PC-9 (cell line): ENCODE measurements around the gene SLC1A7. TPM values are rescaled to one million over a fixed set of nuclear protein-coding genes. Genes with fewer than 3 reads are reported as not detected.

Experiments used
- BruUV-seq: library from RNA; stranded (reverse); fragments of 400-500 nt; replicated peaks from 2 replicates; lab custom pipeline; 2021; lab: Mats Ljungman, UMichigan
- CTCF ChIA-PET: fragments of 300-600 bp; sonication (Branson Sonifier 250); formaldehyde crosslinking; loops from one replicate; lab custom pipeline; 2022; ENCODE audit warnings: antibody characterized with exemption; lab: Charles Lee
- POLR2A ChIA-PET: fragments of 300-600 bp; sonication (Branson Sonifier 250); formaldehyde crosslinking; loops from one replicate; lab custom pipeline; 2022; ENCODE audit warnings: antibody characterized with exemption; ENCODE audit not compliant: unreplicated experiment; lab: Charles Lee
- DNase-seq, 2 experiments: peaks; one replicate each; pipeline versions ENCODE4 v3.0.0 to v3.0.0-alpha.2; 2015 to 2022; ENCODE audit warnings: mixed read lengths in 1 of 2
- H2AFZ ChIP-seq: fragments of 200-600 bp; sonication (generic); 2 replicates; pipeline ENCODE4 v1.8.1; 2017; ENCODE audit warnings: antibody characterized with exemption
- H3F3A ChIP-seq: fragments of 200-600 bp; sonication (generic); 2 replicates; pipeline ENCODE4 v1.8.1; 2017; ENCODE audit warnings: antibody characterized with exemption, mild to moderate bottlenecking, low read depth; ENCODE audit not compliant: insufficient read depth
- H3K27ac ChIP-seq: fragments of 200-600 bp; sonication (generic); 2 replicates; pipeline ENCODE4 v1.6.1; 2016; ENCODE audit warnings: mixed run types
- H3K27me3 ChIP-seq: fragments of 200-600 bp; sonication (generic); 2 replicates; pipeline ENCODE4 v1.6.1; 2016; ENCODE audit warnings: low read depth, mixed run types; ENCODE audit not compliant: insufficient read depth
- H3K36me3 ChIP-seq: fragments of 200-600 bp; sonication (generic); 2 replicates; pipeline ENCODE4 v1.6.1; 2016; ENCODE audit warnings: low read depth, mixed run types
- H3K4me1 ChIP-seq: fragments of 200-600 bp; sonication (generic); replicated peaks from 2 replicates; pipeline ENCODE4 v1.6.1; 2016; ENCODE audit warnings: mixed run types; ENCODE audit not compliant: insufficient read depth
- H3K4me2 ChIP-seq: fragments of 200-600 bp; sonication (generic); 2 replicates; pipeline ENCODE4 v1.6.1; 2017; ENCODE audit warnings: mixed run types
- H3K4me3 ChIP-seq: fragments of 200-600 bp; sonication (generic); 2 replicates; pipeline ENCODE4 v1.6.1; 2016; ENCODE audit warnings: mixed run types
- H3K79me2 ChIP-seq: fragments of 200-600 bp; sonication (generic); 2 replicates; pipeline ENCODE4 v1.6.1; 2017; ENCODE audit warnings: low read depth, mixed run types
- H3K9me2 ChIP-seq: fragments of 200-600 bp; sonication (generic); 2 replicates; pipeline ENCODE4 v1.8.1; 2017; ENCODE audit warnings: mild to moderate bottlenecking; ENCODE audit not compliant: insufficient read depth
- H3K9me3 ChIP-seq: fragments of 200-600 bp; sonication (generic); 2 replicates; pipeline ENCODE4 v1.8.1; 2016; ENCODE audit warnings: low read depth; ENCODE audit not compliant: insufficient read depth
- H4K20me1 ChIP-seq: fragments of 200-600 bp; sonication (generic); 2 replicates; pipeline ENCODE4 v1.8.1; 2017; ENCODE audit not compliant: insufficient read depth
- CTCF ChIP-seq: fragments of 200-600 bp; sonication (generic); conservative IDR thresholded peaks from 2 replicates; pipeline ENCODE4 v1.6.1; 2017; ENCODE audit warnings: mixed run types, antibody characterized with exemption, mild to moderate bottlenecking, moderate library complexity
- EZH2 ChIP-seq: fragments of 200-600 bp; sonication (generic); IDR thresholded peaks from 2 replicates; pipeline ENCODE4 v1.8.0; 2017; ENCODE audit warnings: antibody characterized with exemption, low read depth
- intact Hi-C: fragments of 100-400 bp; cut with micrococcal nuclease; formaldehyde crosslinking; loops from one replicate; pipeline ENCODE4 v1.10.0; 2022; ENCODE audit not compliant: unreplicated experiment
- total RNA-seq: library from RNA; stranded (reverse); gene quantifications from 2 replicates; pipeline ENCODE4 v1.2.3, GENCODE V29; 2021

Gene SLC1A7
- total RNA-seq, 1 experiment from 2014 or later = not detected

- TF ChIP-seq CTCF (no peak), EZH2 (no peak)
- Histone ChIP-seq H2AFZ (no peak overlapping the region), H3K9me2 (no peaks in the 10 kb centered on the region), H3K27ac (no peak overlapping the region), H3K4me2 (no peak overlapping the region), H3K4me3 (no peak overlapping the region), H3K4me1 (peaks cover 3% of the 10 kb centered on the region), H3F3A (no peaks in the 10 kb centered on the region), H3K36me3 (no peaks in the 10 kb centered on the region), H4K20me1 (no peaks in the 10 kb centered on the region), H3K79me2 (no peaks in the 10 kb centered on the region), H3K27me3 (no peaks in the 10 kb centered on the region), H3K9me3 (no peaks in the 10 kb centered on the region)
- BruUV-seq = no TSS peak
- ChIA-PET CTCF (no interaction called here), POLR2A (no interaction called here)
- DNase-seq = no peak
- intact Hi-C loops = loop anchor here (10.0 kb wide), 1 partner anchor 343 kb away; the partner anchor contains the start of gene ZYG11A
Observed at GRCh38 chr1:53188099-53188498, 45.7 kb upstream of the SLC1A7 start.

- Histone ChIP-seq H3K4me2 (no peak overlapping the region), H3K36me3 (no peaks in the 10 kb centered on the region), H3K79me2 (no peaks in the 10 kb centered on the region), H3K9me2 (no peaks in the 10 kb centered on the region), H4K20me1 (no peaks in the 10 kb centered on the region), H3K27ac (no peak overlapping the region), H3K4me1 (peaks cover 3% of the 10 kb centered on the region), H3F3A (no peaks in the 10 kb centered on the region), H3K27me3 (no peaks in the 10 kb centered on the region), H2AFZ (no peak overlapping the region), H3K9me3 (no peaks in the 10 kb centered on the region), H3K4me3 (no peak overlapping the region)
- ChIA-PET CTCF (interaction anchor here (1.8 kb wide), 1 partner anchor 8 kb away, joined by 6 read pairs; no protein-coding TSS in a partner anchor), POLR2A (interaction anchor here (0.6 kb wide), 1 partner anchor 436 kb away, joined by 3 read pairs; no protein-coding TSS in a partner anchor)
- no TSS peak for BruUV-seq
- TF ChIP-seq CTCF = no peak
- no peak for TF ChIP-seq EZH2
- DNase-seq = no peak
- intact Hi-C loops = loop anchor here (10.0 kb wide), 1 partner anchor 343 kb away; the partner anchor contains the start of gene ZYG11A
Observed at GRCh38 chr1:53187401-53187800, 45.0 kb upstream of the SLC1A7 start.

- no peak overlapping the region for H3K4me3 ChIP-seq
- no peaks in the 10 kb centered on the region for H3K36me3 ChIP-seq
- no peaks in the 10 kb centered on the region for H3K9me2 ChIP-seq
- POLR2A ChIA-PET = no interaction called here
- no peaks in the 10 kb centered on the region for H3K79me2 ChIP-seq
- H3K4me1 ChIP-seq = peaks cover 3% of the 10 kb centered on the region
- H3K27ac ChIP-seq = no peak overlapping the region
- intact Hi-C loops = loop anchor here (10.0 kb wide), 1 partner anchor 342 kb away; the partner anchor contains the start of gene ZYG11A
- no peak for TF ChIP-seq CTCF
- TF ChIP-seq EZH2 = no peak
- no peaks in the 10 kb centered on the region for H3F3A ChIP-seq
- BruUV-seq = no TSS peak
- H2AFZ ChIP-seq = no peak overlapping the region
- H3K4me2 ChIP-seq = no peak overlapping the region
- no peaks in the 10 kb centered on the region for H4K20me1 ChIP-seq
- CTCF ChIA-PET = interaction anchor here (0.7 to 1.8 kb wide), 4 partner anchors 9 to 491 kb away, joined by 3 to 6 read pairs (median 3); no protein-coding TSS in a partner anchor
- DNase-seq = no peak
- H3K9me3 ChIP-seq = no peaks in the 10 kb centered on the region
- no peaks in the 10 kb centered on the region for H3K27me3 ChIP-seq
Observed at GRCh38 chr1:53186533-53186932, 44.1 kb upstream of the SLC1A7 start.
